ENCODE results near the gene SLC5A4. TPM values are rescaled to one million over a fixed set of nuclear protein-coding genes. Genes with fewer than 3 reads are reported as not detected.
"Not testable (repeated sequence)": the region's sequence is repeated elsewhere in the genome, so short reads cannot be mapped to it uniquely, and the experiment has no call there.

SLC5A4 gene
- total RNA-seq, 1 experiment from 2014 or later: not detected

DNA sequence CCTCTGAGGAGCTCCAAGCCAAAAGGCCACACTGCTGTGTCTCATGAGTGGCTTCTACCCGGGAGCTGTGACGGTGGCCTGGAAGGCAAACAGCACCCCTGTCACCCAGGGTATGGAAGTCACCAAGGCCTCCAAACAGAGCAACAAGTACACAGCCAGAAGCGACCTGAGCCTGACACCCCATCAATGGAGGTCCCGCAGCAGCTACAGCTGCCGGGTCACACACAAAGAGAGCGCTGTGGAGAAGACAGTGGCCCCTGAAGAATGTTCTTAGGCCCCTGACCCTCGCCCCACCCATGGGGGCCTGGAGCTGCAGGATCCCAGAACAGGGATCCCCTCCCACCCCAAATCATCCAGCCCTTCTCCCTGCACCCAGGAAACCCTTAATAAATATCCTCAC is 55.2 kb downstream of the SLC5A4 start:
- no peak for DNase-seq (ENCODE audit: low read depth)

DNA sequence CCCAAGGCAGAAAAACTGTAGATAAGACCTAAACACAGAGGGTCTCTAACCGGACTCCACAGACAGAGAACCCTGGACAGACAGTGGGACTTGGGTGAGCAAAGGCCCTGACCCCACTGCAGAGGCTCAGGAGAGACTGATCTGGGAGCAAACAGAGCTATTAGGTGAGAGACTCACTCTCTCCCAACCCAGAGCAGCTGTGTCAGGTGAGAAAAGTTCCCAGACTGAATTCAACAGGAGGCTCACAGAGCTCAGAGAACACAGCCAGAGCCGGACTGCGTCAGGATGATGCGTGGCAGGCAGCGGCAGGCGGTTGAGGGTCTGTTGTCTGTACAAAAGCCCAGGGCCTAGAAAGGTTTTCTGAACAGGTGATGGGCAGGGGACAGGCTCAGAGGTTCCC is 55.8 kb downstream of the SLC5A4 start:
- DNase-seq (ENCODE audit: low read depth): no peak

DNA sequence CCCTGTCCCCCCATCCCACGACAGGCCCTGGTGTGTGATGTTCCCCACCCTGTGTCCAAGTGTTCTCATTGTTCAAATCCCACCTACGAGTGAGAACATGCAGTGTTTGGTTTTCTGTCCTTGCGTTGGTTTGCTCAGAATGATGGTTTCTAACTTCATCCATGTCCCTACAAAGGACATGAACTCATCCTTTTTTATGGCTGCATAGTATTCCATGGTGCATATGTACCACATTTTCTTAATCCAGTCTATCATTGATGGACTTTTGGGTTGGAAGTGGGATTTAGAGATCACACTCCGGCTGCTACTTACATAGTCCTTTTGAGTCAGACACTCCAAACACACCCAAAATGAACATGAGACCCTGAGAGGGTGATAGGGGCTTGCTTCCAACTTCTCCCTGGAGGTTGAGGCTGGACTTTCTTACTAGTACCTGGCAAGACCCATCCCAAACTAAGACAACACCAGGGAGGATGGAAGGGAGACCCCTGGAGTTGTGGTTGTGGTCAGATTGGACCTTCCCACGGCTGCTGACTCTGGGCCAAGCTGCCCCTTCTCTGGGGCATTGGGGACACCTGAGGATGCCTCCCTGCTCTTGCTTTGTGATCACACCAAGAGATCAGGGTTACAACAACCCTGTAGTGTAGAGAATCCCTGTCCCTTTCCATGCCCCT is 57.5 kb downstream of the SLC5A4 start:
- DNase-seq (ENCODE audit: low read depth): not testable (repeated sequence)

DNA sequence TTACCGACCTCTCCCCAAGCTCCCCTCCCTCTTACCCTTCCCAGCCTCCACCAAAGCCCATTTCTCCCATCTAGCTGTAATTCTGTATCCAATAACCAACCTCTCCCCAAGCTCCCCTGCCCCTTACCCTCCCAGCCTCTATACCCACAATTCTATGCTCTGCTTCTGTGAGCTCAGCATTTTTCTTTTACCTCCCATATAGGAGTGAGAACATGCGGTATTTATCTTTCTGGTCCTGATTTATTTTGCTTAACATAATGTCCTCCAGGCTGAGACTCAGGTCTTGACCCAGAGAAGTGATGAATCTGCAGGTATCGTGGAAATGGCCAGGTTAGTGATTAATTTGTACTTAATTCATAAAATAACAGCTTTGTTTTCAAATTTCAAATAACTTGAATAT is 59.2 kb downstream of the SLC5A4 start:
- not testable (repeated sequence) for DNase-seq (ENCODE audit: low read depth)

DNA sequence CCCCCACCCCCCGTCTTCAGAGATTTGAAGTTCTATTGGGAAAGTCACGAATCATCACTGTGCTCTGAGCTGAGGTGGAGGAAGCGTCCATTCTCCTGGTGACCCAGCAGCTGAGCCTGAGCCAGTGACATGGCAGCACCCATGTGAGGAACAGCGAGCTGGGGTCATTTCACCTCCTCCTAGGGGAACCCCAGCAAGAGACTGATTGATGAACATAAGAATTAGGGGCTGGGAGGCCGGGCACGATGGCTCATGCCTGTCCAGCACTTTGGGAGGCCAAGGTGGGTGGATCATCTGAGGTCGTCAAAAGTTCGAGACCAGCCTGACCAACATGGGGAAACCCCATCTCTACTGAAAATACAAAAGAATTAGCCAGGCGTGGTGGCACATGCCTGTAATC is 61.8 kb downstream of the SLC5A4 start:
- not testable (repeated sequence) for DNase-seq (ENCODE audit: low read depth)

DNA sequence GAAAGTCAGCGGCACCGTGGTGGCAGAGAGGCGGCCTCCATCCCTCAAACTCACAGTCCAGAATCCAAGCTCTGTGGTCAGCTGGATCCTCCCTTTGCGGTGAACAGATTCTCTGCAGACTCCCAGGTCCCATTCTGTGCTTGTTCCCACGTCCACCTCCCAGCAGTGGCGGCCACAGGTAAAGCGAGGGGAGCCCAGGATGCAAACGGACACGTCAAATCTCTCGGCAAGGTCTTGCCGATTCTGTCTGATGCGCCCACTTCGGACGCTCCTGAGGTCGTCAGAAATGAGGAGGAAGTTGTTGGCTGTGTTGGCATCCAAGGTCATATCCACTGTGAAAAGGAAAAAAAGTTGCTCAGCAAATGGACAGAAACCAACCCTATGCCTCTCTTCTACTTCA is 64.1 kb downstream of the SLC5A4 start:
- not testable (repeated sequence) for DNase-seq (ENCODE audit: low read depth)

DNA sequence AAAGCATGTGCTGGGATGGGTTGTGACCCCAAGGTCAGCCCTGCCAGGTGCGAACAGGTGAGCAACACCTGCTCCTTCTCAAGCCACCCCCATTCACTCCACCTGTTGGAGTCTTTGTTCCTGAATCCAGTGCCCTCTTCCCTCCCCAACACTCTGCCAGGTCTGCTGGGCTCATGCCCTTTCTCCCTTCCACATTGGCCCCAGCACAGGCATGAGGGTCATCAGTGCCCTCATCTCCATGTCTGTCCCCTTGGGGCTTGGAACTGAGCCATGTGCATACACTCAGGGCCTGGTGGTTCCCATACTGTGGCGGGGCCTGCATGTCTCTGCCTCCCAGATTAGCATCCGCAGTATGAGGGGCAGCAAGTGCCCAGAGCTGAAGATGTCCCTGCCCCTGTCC is 69.3 kb downstream of the SLC5A4 start:
- DNase-seq (ENCODE audit: low read depth): no peak

DNA sequence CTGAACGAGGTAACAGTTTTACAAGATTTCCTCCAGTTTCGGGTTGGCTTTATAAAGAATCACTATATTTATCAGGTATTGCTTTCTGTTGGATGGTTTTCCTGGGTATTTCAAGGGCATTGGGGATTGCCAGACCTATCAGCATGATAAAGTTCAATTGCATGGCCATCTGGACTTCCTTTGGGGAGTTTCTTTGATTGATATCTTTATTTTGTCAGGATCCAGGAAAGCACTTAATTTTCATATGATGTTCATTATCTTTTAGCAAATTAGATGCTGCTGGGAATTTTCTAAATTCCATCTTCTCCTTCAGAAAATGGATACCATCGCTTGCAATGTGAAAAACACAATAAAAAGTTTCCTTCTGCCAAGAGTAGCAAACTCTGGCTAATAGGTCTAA is 71.5 kb downstream of the SLC5A4 start:
- DNase-seq (ENCODE audit: low read depth): no peak

DNA sequence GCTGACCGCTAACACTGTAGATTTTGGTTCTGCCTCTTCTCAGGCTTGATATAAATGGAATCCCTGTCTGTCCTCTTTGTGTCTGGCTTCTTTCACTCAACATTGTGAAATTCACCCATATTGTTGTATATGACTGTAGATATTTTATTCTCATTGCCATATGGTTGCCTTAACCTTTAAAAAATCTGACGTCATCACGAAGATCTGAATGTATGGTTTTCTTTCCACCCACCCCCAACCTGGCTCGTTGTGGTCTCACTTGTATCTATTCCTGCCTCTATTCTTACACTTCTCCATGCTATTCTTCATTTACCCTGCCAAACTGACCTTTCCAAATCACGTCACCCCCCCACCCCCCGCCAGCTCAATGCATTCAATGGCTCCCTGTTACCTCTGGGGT is 74.1 kb downstream of the SLC5A4 start:
- no peak for DNase-seq (ENCODE audit: low read depth)

DNA sequence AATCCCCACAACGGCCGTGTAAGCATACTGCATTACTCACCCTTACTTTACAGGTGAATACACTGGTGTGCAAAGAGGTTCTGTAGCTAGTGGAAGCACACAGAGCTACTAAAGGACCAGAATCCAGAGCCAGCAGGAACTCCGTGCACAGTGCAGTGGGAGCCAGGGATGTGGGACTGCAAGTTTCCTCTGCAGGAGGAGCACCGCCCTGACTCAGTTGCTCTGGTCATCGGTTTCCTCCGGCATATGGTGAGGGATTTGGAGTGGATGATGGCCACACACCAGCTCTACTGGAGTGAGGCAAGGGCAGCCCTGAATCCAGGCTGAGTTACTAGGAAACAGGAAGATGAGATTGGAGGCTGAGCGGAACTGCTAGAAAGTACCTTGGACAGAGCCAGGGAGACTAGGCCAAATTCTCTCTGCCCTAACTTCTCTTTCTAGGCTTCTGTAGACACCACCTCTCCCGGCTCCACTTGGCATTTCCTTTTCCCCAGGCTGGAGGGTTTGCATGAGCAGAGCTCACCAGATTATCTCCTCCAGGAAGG is 77.9 kb downstream of the SLC5A4 start:
- no peak for DNase-seq (ENCODE audit: low read depth)

DNA sequence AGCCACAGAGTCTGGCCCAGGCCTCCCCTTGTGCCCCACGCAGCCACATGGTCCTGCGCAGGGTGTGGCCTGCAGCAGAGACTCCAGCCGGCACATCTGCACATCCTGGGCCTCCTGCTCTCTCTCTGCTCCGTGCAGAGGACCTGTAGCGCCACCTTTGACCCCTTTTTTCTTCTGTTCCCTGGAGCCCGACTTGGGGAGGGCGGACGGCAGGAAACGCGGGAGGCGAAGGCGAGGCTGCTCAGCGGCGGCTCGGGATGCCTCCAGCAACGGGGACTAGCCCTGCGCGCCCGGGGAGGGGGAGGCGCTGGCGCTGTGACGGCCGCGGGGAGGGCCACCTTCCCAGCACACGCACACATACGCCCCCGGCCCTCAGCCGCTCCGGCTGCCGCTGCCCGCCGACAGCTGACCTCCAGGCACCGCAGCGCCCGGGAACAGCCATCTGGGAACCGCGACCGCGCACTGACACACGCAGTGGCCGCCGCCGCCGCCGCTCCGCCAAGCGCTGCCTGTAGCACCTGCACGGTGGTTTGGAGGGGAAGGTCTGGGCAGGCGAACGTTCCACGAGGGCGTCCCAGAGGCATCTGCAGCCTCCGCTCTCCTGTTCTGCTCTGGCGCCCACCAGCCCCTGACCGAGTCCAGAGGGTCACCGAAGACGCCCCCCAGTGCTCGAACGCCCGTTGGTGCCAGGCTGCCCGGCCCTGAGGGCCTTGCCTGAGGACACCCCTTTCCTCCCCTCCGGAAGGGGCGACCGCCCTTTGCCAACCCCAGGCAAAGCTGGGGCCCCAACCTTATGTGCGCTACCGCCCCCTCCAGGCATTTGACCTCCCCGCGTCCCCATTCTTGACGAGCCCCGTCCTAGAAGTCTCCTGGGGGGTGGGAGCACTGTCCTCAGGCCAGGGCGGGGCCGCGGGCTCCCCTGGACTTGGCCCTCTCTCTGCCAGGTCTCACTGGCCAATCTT is 79.2 kb downstream of the SLC5A4 start:
- DNase-seq (ENCODE audit: low read depth): no peak

DNA sequence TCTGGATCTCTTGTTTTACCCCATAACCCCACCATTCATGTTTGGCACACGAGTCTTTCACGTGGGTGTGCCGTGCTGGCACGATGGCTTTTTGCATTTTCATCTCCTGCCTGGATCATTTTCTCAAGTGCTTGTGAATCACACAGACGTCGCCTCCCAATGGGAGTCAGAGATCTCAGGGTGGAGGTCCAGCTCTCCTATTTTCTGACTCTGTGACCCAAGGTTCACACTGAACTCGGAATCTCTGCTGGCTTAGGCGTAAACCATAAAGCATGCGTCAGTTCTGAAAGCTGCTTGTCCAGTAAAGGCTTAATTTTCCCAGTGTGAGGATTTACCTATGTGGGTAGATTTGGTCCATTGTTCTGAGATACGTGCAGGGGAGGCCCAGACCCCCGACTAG is 80.0 kb downstream of the SLC5A4 start:
- DNase-seq (ENCODE audit: low read depth): no peak

Other genes with a start within 250 kb of the SLC5A4 start
- not detected in 2 replicates for gene SLC5A1, start 212.1 kb downstream of the SLC5A4 start, total RNA-seq (2014; rRNA removed; shearing (Covaris generic))
- gene C22orf42, start 96.0 kb downstream of the SLC5A4 start, total RNA-seq (2014; rRNA removed; shearing (Covaris generic)): not detected in 2 replicates
- not detected in 2 replicates for gene RFPL2, start 50.3 kb downstream of the SLC5A4 start, total RNA-seq (2014; rRNA removed; shearing (Covaris generic))
- not detected in 2 replicates for gene RFPL3, start 102.5 kb upstream of the SLC5A4 start, total RNA-seq (2014; rRNA removed; shearing (Covaris generic))
- 86.3 and 93.2 TPM in 2 replicates for gene RTCB, start 156.9 kb upstream of the SLC5A4 start, total RNA-seq (2014; rRNA removed; shearing (Covaris generic))
- not detected in 2 replicates for gene BPIFC, start 209.1 kb upstream of the SLC5A4 start, total RNA-seq (2014; rRNA removed; shearing (Covaris generic))
- 84.5 and 91.6 TPM in 2 replicates for gene FBXO7, start 219.5 kb upstream of the SLC5A4 start, total RNA-seq (2014; rRNA removed; shearing (Covaris generic))